ENCODE measurements around the gene ZNF746. TPM values are rescaled to one million over a fixed set of nuclear protein-coding genes. Genes with fewer than 3 reads are reported as not detected.

Gene ZNF746
- polyA plus RNA-seq, 1 donor from 2014 or later = 17.2 TPM

- TF ChIP-seq REST (IDR thresholded peaks at IDR 0.05; ENCODE audit: borderline replicate concordance) = no peak
- TF ChIP-seq TAF1 (IDR thresholded peaks at IDR 0.05; ENCODE audit: low read depth) = no peak
Observed at GRCh38 chr7:149478754-149479153, 18.9 kb downstream of the ZNF746 start (continued).

- H3K9me3 ChIP-seq (ENCODE audit: low read length) = no peaks in the 10 kb centered on the region
- H3K9ac ChIP-seq (ENCODE audit: low read length) = no peak overlapping the region
- H3K27ac ChIP-seq (ENCODE audit: low read length) = no peak overlapping the region
- no peaks in the 10 kb centered on the region for H3K79me2 ChIP-seq (replicated peaks; ENCODE audit: insufficient read depth, low read length)
- peaks cover 17% of the 10 kb centered on the region for H3K36me3 ChIP-seq (ENCODE audit: insufficient read depth, low read length)
- no peaks in the 10 kb centered on the region for H4K20me1 ChIP-seq (ENCODE audit: insufficient read depth)
- H3F3A ChIP-seq (ENCODE audit: insufficient read depth, low read length, poor library complexity, severe bottlenecking) = no peaks in the 10 kb centered on the region
- H3K4me3 ChIP-seq (ENCODE audit: low read length) = no peak overlapping the region
- H3K9me2 ChIP-seq (ENCODE audit: insufficient read depth, low read length) = no peaks in the 10 kb centered on the region
- no peak overlapping the region for H3K4me2 ChIP-seq (ENCODE audit: low read length)
- no peak overlapping the region for H2AFZ ChIP-seq (ENCODE audit: low read depth, low read length)
- no peaks in the 10 kb centered on the region for H3K27me3 ChIP-seq (ENCODE audit: insufficient read depth, low read depth, low read length)
- TF ChIP-seq EP300 (conservative IDR thresholded peaks at IDR 0.05; ENCODE audit: poor library complexity, severe bottlenecking) = no peak
- TF ChIP-seq TAF1 (IDR thresholded peaks at IDR 0.05; ENCODE audit: low read depth) = no peak
- TF ChIP-seq SMC3 (conservative IDR thresholded peaks at IDR 0.05; ENCODE audit: poor library complexity) = no peak
- TF ChIP-seq EZH2 (IDR thresholded peaks at IDR 0.05; ENCODE audit: borderline replicate concordance, insufficient read depth, low read length, poor library complexity, severe bottlenecking) = no peak
- no peak for TF ChIP-seq POLR2AphosphoS5 (IDR thresholded peaks at IDR 0.05)
- TF ChIP-seq REST (IDR thresholded peaks at IDR 0.05; ENCODE audit: borderline replicate concordance) = no peak
- no peak for TF ChIP-seq CTCF (IDR thresholded peaks at IDR 0.05; ENCODE audit: poor library complexity, severe bottlenecking)
- TF ChIP-seq RAD21 (conservative IDR thresholded peaks at IDR 0.05) = no peak
- no peak for TF ChIP-seq MXI1 (conservative IDR thresholded peaks at IDR 0.05; ENCODE audit: poor library complexity, severe bottlenecking)
Observed at GRCh38 chr7:149477494-149478443, 19.8 kb downstream of the ZNF746 start.
